MCF 10A (cell line): Measurements from ENCODE around the gene PDE9A. TPM values are rescaled to one million over a fixed set of nuclear protein-coding genes. Genes with fewer than 3 reads are reported as not detected.

Experiments
- BruUV-seq: library from RNA; stranded (reverse); fragments of 400-500 nt; replicated peaks from 2 replicates; lab custom pipeline; 2021; lab: Mats Ljungman, UMichigan
- CTCF ChIA-PET: fragments of 300-600 bp; sonication (Branson Sonifier 250); formaldehyde crosslinking; extraction: SDS; loops from one replicate; lab custom pipeline; 2021; ENCODE audit warnings: antibody characterized with exemption, inconsistent platforms; lab: Yijun Ruan, JAX
- POLR2A ChIA-PET: fragments of 300-600, 350-650 bp; sonication (Branson Sonifier 250); formaldehyde crosslinking; extraction: SDS; loops from one replicate; lab custom pipeline; 2020; ENCODE audit warnings: antibody characterized with exemption, inconsistent platforms; lab: Yijun Ruan, JAX
- DNase-seq: peaks from one replicate; pipeline ENCODE4 v3.0.0-alpha.2; 2018; ENCODE audit not compliant: unreplicated experiment
- H3K27ac Mint-ChIP-seq: one replicate; pipeline ENCODE4 v1.8.0; 2022; ENCODE audit warnings: mild to moderate bottlenecking, low read depth, mixed read lengths; ENCODE audit not compliant: unreplicated experiment
- H3K27me3 Mint-ChIP-seq: one replicate; pipeline ENCODE4 v1.8.0; 2022; ENCODE audit warnings: mixed read lengths; ENCODE audit not compliant: insufficient read depth, unreplicated experiment
- H3K36me3 Mint-ChIP-seq: one replicate; pipeline ENCODE4 v1.8.0; 2022; ENCODE audit warnings: mild to moderate bottlenecking, moderate library complexity, mixed read lengths; ENCODE audit not compliant: insufficient read depth, unreplicated experiment
- H3K4me1 Mint-ChIP-seq: one replicate; pipeline ENCODE4 v1.8.0; 2022; ENCODE audit warnings: mixed read lengths; ENCODE audit not compliant: insufficient read depth, unreplicated experiment
- H3K4me3 Mint-ChIP-seq: one replicate; pipeline ENCODE4 v1.8.0; 2022; ENCODE audit warnings: mild to moderate bottlenecking, moderate library complexity, mixed read lengths; ENCODE audit not compliant: unreplicated experiment
- H3K9me3 Mint-ChIP-seq: one replicate; pipeline ENCODE4 v1.8.0; 2022; ENCODE audit warnings: mixed read lengths; ENCODE audit not compliant: unreplicated experiment
- CTCF ChIP-seq: fragments of 200-600 bp; IDR thresholded peaks from one replicate; pipeline ENCODE4 v1.8.0; 2022; ENCODE audit warnings: antibody characterized with exemption, mild to moderate bottlenecking; ENCODE audit not compliant: unreplicated experiment
- intact Hi-C: fragments of 100-400 bp; cut with micrococcal nuclease; formaldehyde crosslinking; loops from 2 replicates; pipeline ENCODE4 v1.14.1; 2022
- total RNA-seq: library from RNA; stranded (reverse); gene quantifications from 2 replicates; pipeline ENCODE4 v1.2.3, GENCODE V29; 2022

PDE9A gene
- total RNA-seq, 1 experiment from 2014 or later = not detected

GRCh38 chr21:42680058-42680330 lies 26.6 kb downstream of the PDE9A start:
- peaks cover 44% of the 10 kb centered on the region for H3K27me3 Mint-ChIP-seq
- no TSS peak for BruUV-seq
- peaks cover 4% of the 10 kb centered on the region for H3K4me1 Mint-ChIP-seq
- H3K9me3 Mint-ChIP-seq = no peaks in the 10 kb centered on the region
- H3K4me3 Mint-ChIP-seq = no peak overlapping the region
- POLR2A ChIA-PET = no interaction called here
- no peaks in the 10 kb centered on the region for H3K36me3 Mint-ChIP-seq
- no peak overlapping the region for H3K27ac Mint-ChIP-seq
- CTCF ChIA-PET = no interaction called here
- TF ChIP-seq CTCF = no peak
- intact Hi-C loops = no loop called here
- DNase-seq = no peak

- Mint-ChIP-seq H3K36me3 (no peaks in the 10 kb centered on the region), H3K4me3 (no peak overlapping the region), H3K27me3 (peaks cover 44% of the 10 kb centered on the region), H3K27ac (no peak overlapping the region), H3K4me1 (peaks cover 4% of the 10 kb centered on the region), H3K9me3 (no peaks in the 10 kb centered on the region)
- no peak for TF ChIP-seq CTCF
- CTCF ChIA-PET = no interaction called here
- no TSS peak for BruUV-seq
- intact Hi-C loops = no loop called here
- DNase-seq = no peak
- POLR2A ChIA-PET = no interaction called here
Observed at GRCh38 chr21:42680429-42680828, 27.0 kb downstream of the PDE9A start.

DNA sequence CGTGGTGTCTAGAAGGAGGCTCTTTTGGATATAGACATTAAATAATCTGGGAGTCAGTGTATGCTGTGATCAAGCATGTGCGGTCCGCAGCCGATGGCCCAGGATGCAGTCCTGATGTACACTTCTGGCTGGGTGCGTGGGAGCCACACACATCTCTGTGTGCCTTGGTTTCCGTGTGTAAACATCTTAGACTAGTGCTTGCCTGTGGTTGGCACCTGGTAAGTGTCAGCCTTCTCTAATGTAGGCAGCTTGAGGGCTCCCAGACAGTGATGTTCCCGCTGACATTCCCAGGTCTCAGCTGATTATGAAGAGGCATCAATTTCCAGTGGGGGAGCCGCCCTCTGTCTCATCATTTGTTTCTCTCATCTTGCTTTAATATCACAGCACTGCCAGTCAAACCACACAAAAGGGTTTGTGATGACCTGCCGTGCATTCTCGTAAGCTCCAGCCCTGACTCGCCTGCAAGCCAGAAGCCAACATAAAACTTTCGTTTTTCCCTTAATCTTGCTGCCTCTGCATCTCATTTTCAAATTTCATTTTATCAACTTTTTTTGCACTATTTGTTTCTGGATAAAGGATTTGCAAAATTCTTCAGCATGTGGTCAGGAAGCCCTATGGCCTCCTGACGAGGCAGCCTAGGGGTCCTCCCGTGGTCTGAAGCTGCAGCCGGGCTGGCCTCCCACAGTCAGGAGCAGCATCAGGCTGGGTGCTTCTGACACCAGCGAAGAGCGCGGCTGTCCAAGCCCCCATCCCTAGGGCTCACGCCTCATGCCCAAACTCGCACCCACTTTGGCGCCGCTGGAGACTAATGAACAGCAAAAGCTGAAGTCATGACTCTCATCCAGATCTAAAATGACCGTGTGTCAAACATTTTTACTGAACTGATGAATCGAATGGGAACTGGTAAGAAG lies 28.1 kb downstream of the PDE9A start:
- ChIA-PET CTCF (no interaction called here), POLR2A (no interaction called here)
- Mint-ChIP-seq H3K9me3 (no peaks in the 10 kb centered on the region), H3K27ac (no peak overlapping the region), H3K4me3 (no peak overlapping the region), H3K36me3 (no peaks in the 10 kb centered on the region), H3K27me3 (peaks cover 44% of the 10 kb centered on the region), H3K4me1 (peaks cover 4% of the 10 kb centered on the region)
- BruUV-seq = no TSS peak
- intact Hi-C loops = no loop called here
- TF ChIP-seq CTCF = no peak
- no peak for DNase-seq

GRCh38 chr21:42682661-42683210 lies 29.3 kb downstream of the PDE9A start:
- Mint-ChIP-seq H3K4me1 (peaks cover 2% of the 10 kb centered on the region), H3K27ac (no peak overlapping the region), H3K36me3 (no peaks in the 10 kb centered on the region), H3K27me3 (peaks cover 49% of the 10 kb centered on the region), H3K9me3 (no peaks in the 10 kb centered on the region), H3K4me3 (no peak overlapping the region)
- no peak for DNase-seq
- no peak for TF ChIP-seq CTCF
- intact Hi-C loops = no loop called here
- ChIA-PET CTCF (interaction anchor here (0.6 kb wide), 2 partner anchors 22 to 23 kb away, joined by 3 to 4 read pairs; no protein-coding TSS in a partner anchor), POLR2A (no interaction called here)
- BruUV-seq = no TSS peak
